GM19463 (cell line): ENCODE data around the gene RGS7.
"Not testable (repeated sequence)": the region's sequence is repeated elsewhere in the genome, so short reads cannot be mapped to it uniquely, and the experiment has no call there.

Experiments used
- ATAC-seq: cut with Tn5 transposase; IDR thresholded peaks from one replicate; pipeline ENCODE4 v1.9.1; 2021; ENCODE audit warnings: mild to moderate bottlenecking, moderate library complexity; ENCODE audit not compliant: unreplicated experiment

RGS7 gene

GRCh38 chr1:241143765-241144442 is 213.1 kb downstream of the RGS7 start:
- no peak for ATAC-seq

GRCh38 chr1:241142493-241142892 is 214.5 kb downstream of the RGS7 start:
- ATAC-seq = no peak

- ATAC-seq = not testable (repeated sequence)
Measured at GRCh38 chr1:241141646-241142045, 215.4 kb downstream of the RGS7 start.

GRCh38 chr1:241140670-241141069 is 216.3 kb downstream of the RGS7 start:
- no peak for ATAC-seq

GRCh38 chr1:241139047-241139446 is 218.0 kb downstream of the RGS7 start:
- ATAC-seq = no peak

GRCh38 chr1:241138248-241138647 is 218.8 kb downstream of the RGS7 start:
- no peak for ATAC-seq

GRCh38 chr1:241136389-241136788 is 220.6 kb downstream of the RGS7 start:
- no peak for ATAC-seq

- no peak for ATAC-seq
Measured at GRCh38 chr1:241131636-241132194, 225.3 kb downstream of the RGS7 start.

GRCh38 chr1:241130881-241131280 is 226.1 kb downstream of the RGS7 start:
- ATAC-seq = no peak

GRCh38 chr1:241129207-241129960 is 227.6 kb downstream of the RGS7 start:
- no peak for ATAC-seq

- ATAC-seq = no peak
Measured at GRCh38 chr1:241125286-241125685, 231.7 kb downstream of the RGS7 start.

GRCh38 chr1:241118049-241118448 is 239.0 kb downstream of the RGS7 start:
- ATAC-seq = no peak

GRCh38 chr1:241115784-241116183 is 241.2 kb downstream of the RGS7 start:
- no peak for ATAC-seq

GRCh38 chr1:241114699-241115233 is 242.2 kb downstream of the RGS7 start:
- no peak for ATAC-seq

GRCh38 chr1:241113557-241113956 is 243.4 kb downstream of the RGS7 start:
- ATAC-seq = no peak

- no peak for ATAC-seq
Measured at GRCh38 chr1:241109039-241109438, 248.0 kb downstream of the RGS7 start.

- ATAC-seq = no peak
Measured at GRCh38 chr1:241105147-241105546, 251.9 kb downstream of the RGS7 start.

- no peak for ATAC-seq
Measured at GRCh38 chr1:241102664-241103063, 254.3 kb downstream of the RGS7 start.

- ATAC-seq = no peak
Measured at GRCh38 chr1:241101622-241102021, 255.4 kb downstream of the RGS7 start.

- ATAC-seq = no peak
Measured at GRCh38 chr1:241097479-241097878, 259.5 kb downstream of the RGS7 start.

- ATAC-seq = no peak
Measured at GRCh38 chr1:241096982-241097381, 260.0 kb downstream of the RGS7 start.

GRCh38 chr1:241095847-241096246 is 261.2 kb downstream of the RGS7 start:
- ATAC-seq = no peak
